GM23338 (cell line): Measurements from ENCODE around the gene TMEM167B. TPM values are rescaled to one million over a fixed set of nuclear protein-coding genes. Genes with fewer than 3 reads are reported as not detected.

Experiments used
- ATAC-seq: fragments of 200-7000 bp; cut with Tn5 transposase; 3 replicates; pipeline ENCODE4 v1.9.1; 2020
- DNase-seq: peaks from one replicate; pipeline ENCODE4 v3.0.0-alpha.2; 2015; ENCODE audit warnings: low spot score
- H2AFZ ChIP-seq: fragments of 200-600 bp; sonication (generic); 2 replicates; pipeline ENCODE4 v1.8.0; 2016; ENCODE audit warnings: antibody characterized with exemption, mild to moderate bottlenecking, moderate library complexity
- H3F3A ChIP-seq: fragments of 200-600 bp; sonication (generic); replicated peaks from 2 replicates; pipeline ENCODE4 v1.8.0; 2017; ENCODE audit warnings: antibody characterized with exemption, mixed run types, low read depth
- H3K27ac ChIP-seq: fragments of 200-600 bp; sonication (generic); 2 replicates; pipeline ENCODE4 v1.6.1; 2016; ENCODE audit warnings: low read depth
- H3K27me3 ChIP-seq: fragments of 200-600 bp; sonication (generic); 2 replicates; pipeline ENCODE4 v1.8.0; 2016; ENCODE audit warnings: mild to moderate bottlenecking, mixed run types, moderate library complexity; ENCODE audit not compliant: insufficient read depth
- H3K36me3 ChIP-seq: fragments of 200-600 bp; sonication (generic); 2 replicates; pipeline ENCODE4 v1.8.0; 2016; ENCODE audit warnings: mild to moderate bottlenecking; ENCODE audit not compliant: insufficient read depth
- H3K4me1 ChIP-seq: fragments of 200-600 bp; sonication (generic); 2 replicates; pipeline ENCODE4 v1.8.0; 2016; ENCODE audit warnings: mild to moderate bottlenecking, moderate library complexity; ENCODE audit not compliant: insufficient read depth
- H3K4me2 ChIP-seq: fragments of 200-600 bp; sonication (generic); 2 replicates; pipeline ENCODE4 v1.7.1; 2017; ENCODE audit warnings: mixed run types
- H3K4me3 ChIP-seq: fragments of 200-600 bp; sonication (generic); 2 replicates; pipeline ENCODE4 v1.6.1; 2016; ENCODE audit warnings: mixed run types
- H3K79me2 ChIP-seq: fragments of 200-600 bp; sonication (generic); replicated peaks from 2 replicates; pipeline ENCODE4 v1.8.0; 2017; ENCODE audit warnings: mild to moderate bottlenecking; ENCODE audit not compliant: insufficient read depth
- H3K9me2 ChIP-seq: fragments of 200-600 bp; sonication (generic); 2 replicates; pipeline ENCODE4 v1.8.0; 2017; ENCODE audit not compliant: insufficient read depth
- H4K20me1 ChIP-seq: fragments of 200-600 bp; sonication (generic); replicated peaks from 2 replicates; pipeline ENCODE4 v1.8.0; 2017; ENCODE audit warnings: mild to moderate bottlenecking; ENCODE audit not compliant: insufficient read depth
- H3K27ac Mint-ChIP-seq: 2 replicates; pipeline ENCODE4 v1.8.0; 2020; ENCODE audit warnings: inconsistent platforms, mild to moderate bottlenecking, moderate library complexity, mixed read lengths
- H3K27me3 Mint-ChIP-seq: 3 replicates; pipeline ENCODE4 v1.8.0; 2022; ENCODE audit warnings: low read depth, mild to moderate bottlenecking, moderate library complexity, mixed read lengths, inconsistent platforms; ENCODE audit not compliant: insufficient read depth, poor library complexity
- H3K36me3 Mint-ChIP-seq: 3 replicates; pipeline ENCODE4 v1.8.0; 2021; ENCODE audit warnings: low read depth, mild to moderate bottlenecking, inconsistent platforms, moderate library complexity, mixed read lengths
- H3K4me1 Mint-ChIP-seq: 3 replicates; pipeline ENCODE4 v1.8.0; 2020; ENCODE audit warnings: mild to moderate bottlenecking, inconsistent platforms, mixed read lengths
- H3K4me3 Mint-ChIP-seq: 3 replicates; pipeline ENCODE4 v1.8.0; 2021; ENCODE audit warnings: moderate library complexity, mild to moderate bottlenecking, inconsistent platforms, mixed read lengths
- H3K9me3 Mint-ChIP-seq: 3 replicates; pipeline ENCODE4 v1.8.0; 2020; ENCODE audit warnings: moderate library complexity, mild to moderate bottlenecking, inconsistent platforms, mixed read lengths
- CREB1 ChIP-seq: fragments of 250-450 bp; sonication (Bioruptor Pico); IDR thresholded peaks from 2 replicates; pipeline ENCODE4 v1.5.0; 2020; ENCODE audit warnings: low read depth, mild to moderate bottlenecking, moderate library complexity
- EZH2 ChIP-seq: fragments of 200-600 bp; sonication (generic); IDR thresholded peaks from one replicate; pipeline ENCODE4 v1.8.0; 2017; ENCODE audit warnings: antibody characterized with exemption, mild to moderate bottlenecking, low read depth; ENCODE audit not compliant: unreplicated experiment
- EZH2phosphoT487 ChIP-seq: fragments of 200-600 bp; sonication (generic); IDR thresholded peaks from one replicate; pipeline ENCODE4 v1.8.1; 2018; ENCODE audit warnings: antibody characterized with exemption; ENCODE audit not compliant: unreplicated experiment
- JUNB ChIP-seq: IDR thresholded peaks from one replicate; pipeline ENCODE4 v1.6.1; 2016; ENCODE audit warnings: antibody characterized with exemption; ENCODE audit not compliant: unreplicated experiment
- NANOG ChIP-seq: IDR thresholded peaks from 2 replicates; pipeline ENCODE4 v1.6.1; 2016; ENCODE audit warnings: antibody characterized with exemption, borderline replicate concordance
- POLR2AphosphoS5 ChIP-seq: IDR thresholded peaks from 2 replicates; pipeline ENCODE4 v1.6.1; 2016; ENCODE audit warnings: antibody characterized with exemption, low read depth
- STAT1 ChIP-seq: IDR thresholded peaks from one replicate; pipeline ENCODE4 v1.6.1; 2016; ENCODE audit warnings: antibody characterized with exemption; ENCODE audit not compliant: unreplicated experiment
- ZNF114 ChIP-seq: fragments of 250-450 bp; sonication (Bioruptor Pico); IDR thresholded peaks from 2 replicates; pipeline ENCODE4 v1.5.0; 2020; ENCODE audit warnings: mild to moderate bottlenecking, moderate library complexity
- ZNF331 ChIP-seq: fragments of 250-450 bp; sonication (Bioruptor Pico); IDR thresholded peaks from 2 replicates; pipeline ENCODE4 v1.5.0; 2020; ENCODE audit warnings: low read depth, mild to moderate bottlenecking, moderate library complexity
- polyA plus RNA-seq: library from polyadenylated mRNA; unstranded; fragments of >200 nt; fragmentation: Nextera tagmentation; extraction: Ambion mirVana; gene quantifications from 2 replicates; pipeline ENCODE4 v1.2.1, GENCODE V29; 2016
- total RNA-seq: library from RNA; depleted of rRNA; stranded (reverse); fragments of >200 nt; shearing (Covaris generic); gene quantifications from 2 replicates; pipeline ENCODE4 v1.2.3, GENCODE V29; 2014
- TF ChIP-seq, protein P1 (sequence below): IDR thresholded peaks from one replicate; pipeline ENCODE4 v1.6.1; 2018; ENCODE audit warnings: antibody characterized with exemption; ENCODE audit not compliant: unreplicated experiment
- TF ChIP-seq, protein P2 (sequence below), 2 experiments: fragments of 200-600 bp in 1 of 2; sonication (generic) in 1 of 2; conservative IDR thresholded peaks; 2 replicates each; pipeline versions ENCODE4 v1.5.1 to v1.6.1; 2016 to 2017; ENCODE audit warnings: antibody characterized with exemption in 2 of 2, low read depth in 2 of 2, mild to moderate bottlenecking in 2 of 2, moderate library complexity in 1 of 2

The TMEM167B gene
- total and polyA plus RNA-seq, 2 experiments from 2014 or later: 9.8 to 10.7 TPM

DNA sequence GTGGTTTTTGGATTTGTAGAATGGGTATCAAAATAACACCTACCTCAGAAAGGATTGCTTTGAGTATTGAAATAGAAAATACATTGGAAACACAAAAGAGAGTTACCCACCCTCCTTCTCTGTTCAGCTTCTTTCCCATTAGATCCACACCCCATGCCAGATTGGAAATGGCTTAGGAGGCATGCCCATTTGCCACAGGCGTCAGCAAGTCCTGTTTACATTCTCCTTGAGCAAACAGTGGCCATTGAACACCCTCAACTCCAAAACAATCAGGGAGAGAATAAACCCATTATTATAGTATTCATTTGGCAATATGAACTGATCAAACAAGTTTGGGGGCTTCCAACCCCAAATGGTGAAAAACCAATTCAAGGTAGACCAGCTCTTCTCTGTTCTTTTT is 25.7 kb downstream of the TMEM167B start:
- no peak for DNase-seq
- H3K36me3 Mint-ChIP-seq: no peaks in the 10 kb centered on the region; the same call in 2 of the 3 replicates
- H3K27me3 Mint-ChIP-seq: peaks cover 30% of the 10 kb centered on the region
- Histone ChIP-seq H3K4me2 (no peak overlapping the region), H3K4me1 (peaks cover 11% of the 10 kb centered on the region), H4K20me1 (no peaks in the 10 kb centered on the region), H3K27ac (no peak overlapping the region), H3K36me3 (no peaks in the 10 kb centered on the region), H2AFZ (no peak overlapping the region), H3K9me2 (no peaks in the 10 kb centered on the region), H3K27me3 (peaks cover 47% of the 10 kb centered on the region), H3K4me3 (no peak overlapping the region), H3F3A (no peaks in the 10 kb centered on the region), H3K79me2 (no peaks in the 10 kb centered on the region)
- no peak overlapping the region for H3K27ac Mint-ChIP-seq
- H3K4me1 Mint-ChIP-seq: peaks cover 7% of the 10 kb centered on the region
- ATAC-seq: no peak
- TF ChIP-seq JUNB (no peak), EZH2phosphoT487 (no peak), ZNF114 (no peak), NANOG (no peak), POLR2AphosphoS5 (no peak), EZH2 (no peak), ZNF331 (CRISPR knock-in tag) (no peak)
- TF ChIP-seq, protein P1, sequence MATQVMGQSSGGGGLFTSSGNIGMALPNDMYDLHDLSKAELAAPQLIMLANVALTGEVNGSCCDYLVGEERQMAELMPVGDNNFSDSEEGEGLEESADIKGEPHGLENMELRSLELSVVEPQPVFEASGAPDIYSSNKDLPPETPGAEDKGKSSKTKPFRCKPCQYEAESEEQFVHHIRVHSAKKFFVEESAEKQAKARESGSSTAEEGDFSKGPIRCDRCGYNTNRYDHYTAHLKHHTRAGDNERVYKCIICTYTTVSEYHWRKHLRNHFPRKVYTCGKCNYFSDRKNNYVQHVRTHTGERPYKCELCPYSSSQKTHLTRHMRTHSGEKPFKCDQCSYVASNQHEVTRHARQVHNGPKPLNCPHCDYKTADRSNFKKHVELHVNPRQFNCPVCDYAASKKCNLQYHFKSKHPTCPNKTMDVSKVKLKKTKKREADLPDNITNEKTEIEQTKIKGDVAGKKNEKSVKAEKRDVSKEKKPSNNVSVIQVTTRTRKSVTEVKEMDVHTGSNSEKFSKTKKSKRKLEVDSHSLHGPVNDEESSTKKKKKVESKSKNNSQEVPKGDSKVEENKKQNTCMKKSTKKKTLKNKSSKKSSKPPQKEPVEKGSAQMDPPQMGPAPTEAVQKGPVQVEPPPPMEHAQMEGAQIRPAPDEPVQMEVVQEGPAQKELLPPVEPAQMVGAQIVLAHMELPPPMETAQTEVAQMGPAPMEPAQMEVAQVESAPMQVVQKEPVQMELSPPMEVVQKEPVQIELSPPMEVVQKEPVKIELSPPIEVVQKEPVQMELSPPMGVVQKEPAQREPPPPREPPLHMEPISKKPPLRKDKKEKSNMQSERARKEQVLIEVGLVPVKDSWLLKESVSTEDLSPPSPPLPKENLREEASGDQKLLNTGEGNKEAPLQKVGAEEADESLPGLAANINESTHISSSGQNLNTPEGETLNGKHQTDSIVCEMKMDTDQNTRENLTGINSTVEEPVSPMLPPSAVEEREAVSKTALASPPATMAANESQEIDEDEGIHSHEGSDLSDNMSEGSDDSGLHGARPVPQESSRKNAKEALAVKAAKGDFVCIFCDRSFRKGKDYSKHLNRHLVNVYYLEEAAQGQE: no peak
- TF ChIP-seq, protein P2, sequence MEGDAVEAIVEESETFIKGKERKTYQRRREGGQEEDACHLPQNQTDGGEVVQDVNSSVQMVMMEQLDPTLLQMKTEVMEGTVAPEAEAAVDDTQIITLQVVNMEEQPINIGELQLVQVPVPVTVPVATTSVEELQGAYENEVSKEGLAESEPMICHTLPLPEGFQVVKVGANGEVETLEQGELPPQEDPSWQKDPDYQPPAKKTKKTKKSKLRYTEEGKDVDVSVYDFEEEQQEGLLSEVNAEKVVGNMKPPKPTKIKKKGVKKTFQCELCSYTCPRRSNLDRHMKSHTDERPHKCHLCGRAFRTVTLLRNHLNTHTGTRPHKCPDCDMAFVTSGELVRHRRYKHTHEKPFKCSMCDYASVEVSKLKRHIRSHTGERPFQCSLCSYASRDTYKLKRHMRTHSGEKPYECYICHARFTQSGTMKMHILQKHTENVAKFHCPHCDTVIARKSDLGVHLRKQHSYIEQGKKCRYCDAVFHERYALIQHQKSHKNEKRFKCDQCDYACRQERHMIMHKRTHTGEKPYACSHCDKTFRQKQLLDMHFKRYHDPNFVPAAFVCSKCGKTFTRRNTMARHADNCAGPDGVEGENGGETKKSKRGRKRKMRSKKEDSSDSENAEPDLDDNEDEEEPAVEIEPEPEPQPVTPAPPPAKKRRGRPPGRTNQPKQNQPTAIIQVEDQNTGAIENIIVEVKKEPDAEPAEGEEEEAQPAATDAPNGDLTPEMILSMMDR (conservative IDR thresholded peaks at IDR 0.05; ENCODE audit: low read depth in 2 of 2): no peak
- no peaks in the 10 kb centered on the region for H3K9me3 Mint-ChIP-seq
- no peak overlapping the region for H3K4me3 Mint-ChIP-seq

DNA sequence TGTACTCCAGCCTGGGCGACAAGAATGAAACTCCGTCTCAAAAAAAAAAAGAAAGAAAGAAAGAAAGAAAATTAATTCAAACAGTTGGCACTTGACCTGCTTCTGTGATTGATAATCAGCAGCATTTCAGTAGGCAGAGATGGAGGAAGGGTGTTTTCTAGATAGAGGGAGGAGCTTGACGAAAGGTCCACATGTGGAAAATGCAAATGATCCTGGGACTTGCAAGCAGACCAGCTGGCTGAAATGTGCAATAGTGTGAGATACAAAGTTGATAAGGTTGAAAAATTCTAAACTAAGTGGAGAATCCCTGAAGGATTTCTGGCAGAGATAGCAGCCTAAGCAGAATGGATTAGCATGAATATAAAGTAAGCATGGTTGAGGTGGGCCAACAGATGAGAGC is 27.5 kb downstream of the TMEM167B start:
- Mint-ChIP-seq H3K4me1 (peaks cover 4% of the 10 kb centered on the region), H3K36me3 (no peaks in the 10 kb centered on the region; the same call in 2 of the 3 replicates), H3K4me3 (no peak overlapping the region), H3K27ac (no peak overlapping the region), H3K9me3 (no peaks in the 10 kb centered on the region), H3K27me3 (peaks cover 21% of the 10 kb centered on the region)
- Histone ChIP-seq H3K4me1 (peaks cover 6% of the 10 kb centered on the region), H3K27ac (no peak overlapping the region), H3K4me3 (no peak overlapping the region), H3K9me2 (no peaks in the 10 kb centered on the region), H3K36me3 (no peaks in the 10 kb centered on the region), H3F3A (no peaks in the 10 kb centered on the region), H3K79me2 (no peaks in the 10 kb centered on the region), H2AFZ (no peak overlapping the region), H4K20me1 (no peaks in the 10 kb centered on the region), H3K4me2 (no peak overlapping the region), H3K27me3 (peaks cover 32% of the 10 kb centered on the region)
- ATAC-seq (no peak), DNase-seq (no peak)
- no peak for TF ChIP-seq CREB1
- no peak for TF ChIP-seq EZH2phosphoT487
- TF ChIP-seq ZNF331 (CRISPR knock-in tag): no peak
- TF ChIP-seq, protein P1: no peak
- TF ChIP-seq EZH2: no peak
- no peak for TF ChIP-seq ZNF114
- TF ChIP-seq, protein P2 (conservative IDR thresholded peaks at IDR 0.05; ENCODE audit: low read depth in 2 of 2): no peak
- TF ChIP-seq JUNB: no peak
- no peak for TF ChIP-seq POLR2AphosphoS5
- no peak for TF ChIP-seq STAT1
